Muscle layer of duodenum (tissue), 2 donors: ENCODE results near the gene PLPPR3.
"Not testable (repeated sequence)": the region's sequence is repeated elsewhere in the genome, so short reads cannot be mapped to it uniquely, and the experiment has no call there.

Experiments used
- H3K27ac ChIP-seq: one replicate; pipeline ENCODE4 v1.7.0; 2013; ENCODE audit warnings: mild to moderate bottlenecking, low read length
- H3K27me3 ChIP-seq: one replicate; pipeline ENCODE4 v1.7.0; 2013; ENCODE audit warnings: low read depth, mild to moderate bottlenecking, control low read depth, low read length
- H3K36me3 ChIP-seq, 2 donors: one replicate each; pipeline ENCODE4 v1.7.0; 2013; ENCODE audit warnings: low read length in 2 of 2, control low read depth in 1 of 2, mild to moderate bottlenecking in 1 of 2; ENCODE audit not compliant: insufficient read depth in 2 of 2, control insufficient read depth in 1 of 2
- H3K4me1 ChIP-seq, 2 donors: one replicate each; pipeline ENCODE4 v1.7.0; 2013; ENCODE audit warnings: low read length in 2 of 2, mild to moderate bottlenecking in 2 of 2, control low read depth in 1 of 2, moderate library complexity in 1 of 2; ENCODE audit not compliant: insufficient read depth in 2 of 2, control insufficient read depth in 1 of 2
- H3K4me3 ChIP-seq, 2 donors: one replicate each; pipeline ENCODE4 v1.7.0; 2013; ENCODE audit warnings: low read length in 2 of 2, low read depth in 1 of 2, mild to moderate bottlenecking in 1 of 2
- H3K9me3 ChIP-seq, 2 donors: one replicate each; pipeline ENCODE4 v1.7.0; 2013; ENCODE audit warnings: low read length in 2 of 2, control low read depth in 1 of 2, mild to moderate bottlenecking in 1 of 2; ENCODE audit not compliant: control insufficient read depth in 1 of 2
- donor health status: healthy.

The PLPPR3 gene

DNA sequence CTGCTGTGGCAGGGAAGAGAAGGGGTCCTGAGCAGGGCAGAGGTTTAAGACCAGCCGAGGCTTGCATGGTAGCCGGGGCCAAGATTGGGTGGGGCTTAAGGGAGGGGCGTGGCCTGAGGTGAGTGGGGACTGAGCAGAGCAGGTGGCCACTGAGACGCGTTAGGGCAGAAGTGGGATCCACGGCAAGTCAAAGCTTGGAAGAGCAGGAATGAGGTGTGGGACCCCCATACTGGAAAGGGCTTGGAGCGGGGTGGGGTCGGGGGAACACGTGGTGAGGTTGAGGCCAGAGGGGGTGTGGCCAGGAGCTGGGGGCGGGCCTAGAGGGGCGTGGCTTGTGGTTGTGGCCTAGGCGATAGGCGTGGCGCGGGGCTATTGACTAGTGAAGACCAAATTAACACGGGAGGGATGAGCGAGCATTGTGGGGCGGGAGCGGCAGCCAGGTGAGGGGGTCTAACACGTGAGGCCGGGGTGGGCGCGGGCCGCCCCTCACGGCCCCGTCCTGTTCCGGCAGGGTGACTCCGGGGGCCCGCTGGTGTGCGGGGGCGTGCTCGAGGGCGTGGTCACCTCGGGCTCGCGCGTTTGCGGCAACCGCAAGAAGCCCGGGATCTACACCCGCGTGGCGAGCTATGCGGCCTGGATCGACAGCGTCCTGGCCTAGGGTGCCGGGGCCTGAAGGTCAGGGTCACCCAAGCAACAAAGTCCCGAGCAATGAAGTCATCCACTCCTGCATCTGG is 41.0 kb upstream of the PLPPR3 start:
- H3K4me1 ChIP-seq: peaks cover 0 to 15% of the 10 kb centered on the region in 2 donors
- H3K9me3 ChIP-seq: no peaks in the 10 kb centered on the region
- no peak overlapping the region for H3K4me3 ChIP-seq
- H3K27ac ChIP-seq: no peak overlapping the region
- H3K36me3 ChIP-seq: peaks cover 1 to 3% of the 10 kb centered on the region in 2 donors
- H3K27me3 ChIP-seq: no peaks in the 10 kb centered on the region

DNA sequence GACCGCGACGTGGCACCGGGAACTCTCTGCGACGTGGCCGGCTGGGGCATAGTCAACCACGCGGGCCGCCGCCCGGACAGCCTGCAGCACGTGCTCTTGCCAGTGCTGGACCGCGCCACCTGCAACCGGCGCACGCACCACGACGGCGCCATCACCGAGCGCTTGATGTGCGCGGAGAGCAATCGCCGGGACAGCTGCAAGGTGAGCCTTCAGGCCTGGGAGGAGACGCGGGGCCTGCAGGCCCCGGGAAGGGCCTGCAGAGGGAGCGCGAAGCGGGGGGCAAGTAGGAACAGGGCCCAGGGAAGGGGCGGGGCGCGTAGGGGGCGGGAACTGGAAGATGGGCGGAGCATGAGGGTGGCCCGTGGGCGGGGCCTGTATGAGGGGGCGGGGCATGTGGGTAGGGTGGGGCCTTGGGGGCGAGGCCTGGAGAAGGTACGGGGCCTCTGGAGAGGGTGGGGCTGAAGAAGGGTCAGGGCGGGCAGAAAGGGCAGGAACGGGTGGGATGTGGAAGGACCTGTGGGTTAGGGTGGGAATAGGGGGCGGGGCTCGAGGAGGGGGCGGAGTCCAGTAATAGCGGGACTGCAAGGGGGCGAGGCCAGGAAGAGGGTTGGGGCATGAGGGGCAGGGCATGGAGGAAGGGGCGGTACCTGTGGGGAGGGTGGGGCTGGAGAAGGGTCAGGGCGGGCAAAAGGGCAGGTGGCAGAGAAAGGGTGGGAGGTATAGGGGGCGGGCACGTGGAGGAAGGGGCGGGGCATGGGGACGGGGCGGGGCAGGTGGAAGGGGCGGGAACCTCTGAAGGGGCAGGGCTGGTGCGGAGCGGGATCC is 40.2 kb upstream of the PLPPR3 start:
- Histone ChIP-seq H3K27me3 (no peaks in the 10 kb centered on the region), H3K4me3 (peak overlapping the region in 1 of 2 donors; percentile 41), H3K27ac (no peak overlapping the region)

DNA sequence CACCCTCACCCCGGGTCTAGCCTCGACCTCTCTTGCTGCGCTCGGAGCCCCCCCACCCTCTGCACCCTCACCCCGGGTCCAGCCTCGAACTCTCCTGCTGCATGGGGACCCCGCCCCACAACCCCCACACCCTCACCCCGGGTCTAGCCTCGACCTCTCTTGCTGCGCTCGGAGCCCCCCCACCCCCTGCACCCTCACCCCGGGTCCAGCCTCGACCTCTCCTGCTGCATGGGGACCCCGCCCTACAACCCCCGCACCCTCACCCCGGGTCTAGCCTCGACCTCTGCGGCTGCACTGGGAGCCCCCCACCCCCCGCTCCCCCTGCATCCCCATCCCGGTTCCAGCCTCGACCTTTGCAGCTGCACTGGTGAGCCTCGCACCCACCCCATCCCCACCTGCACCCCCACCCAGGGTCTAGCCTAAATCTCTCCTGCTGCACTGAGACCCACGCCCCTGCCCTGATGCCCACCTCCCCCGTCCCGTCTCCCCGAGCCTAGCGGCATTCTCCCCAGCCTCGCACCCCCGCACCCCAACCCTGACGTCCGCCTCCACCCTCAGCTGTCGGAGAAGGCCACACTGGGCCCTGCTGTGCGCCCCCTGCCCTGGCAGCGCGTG is 39.5 kb upstream of the PLPPR3 start:
- Histone ChIP-seq H3K9me3 (no peaks in the 10 kb centered on the region), H3K27ac (no peak overlapping the region), H3K4me1 (peaks cover 0 to 15% of the 10 kb centered on the region in 2 donors), H3K27me3 (no peaks in the 10 kb centered on the region), H3K36me3 (no peaks in the 10 kb centered on the region), H3K4me3 (peak overlapping the region in 1 of 2 donors; percentile 58)

More for the DNA sequence above, 40.2 kb upstream of the PLPPR3 start:
- Histone ChIP-seq H3K36me3 (no peaks in the 10 kb centered on the region), H3K4me1 (peaks cover 0 to 15% of the 10 kb centered on the region in 2 donors), H3K9me3 (no peaks in the 10 kb centered on the region)

DNA sequence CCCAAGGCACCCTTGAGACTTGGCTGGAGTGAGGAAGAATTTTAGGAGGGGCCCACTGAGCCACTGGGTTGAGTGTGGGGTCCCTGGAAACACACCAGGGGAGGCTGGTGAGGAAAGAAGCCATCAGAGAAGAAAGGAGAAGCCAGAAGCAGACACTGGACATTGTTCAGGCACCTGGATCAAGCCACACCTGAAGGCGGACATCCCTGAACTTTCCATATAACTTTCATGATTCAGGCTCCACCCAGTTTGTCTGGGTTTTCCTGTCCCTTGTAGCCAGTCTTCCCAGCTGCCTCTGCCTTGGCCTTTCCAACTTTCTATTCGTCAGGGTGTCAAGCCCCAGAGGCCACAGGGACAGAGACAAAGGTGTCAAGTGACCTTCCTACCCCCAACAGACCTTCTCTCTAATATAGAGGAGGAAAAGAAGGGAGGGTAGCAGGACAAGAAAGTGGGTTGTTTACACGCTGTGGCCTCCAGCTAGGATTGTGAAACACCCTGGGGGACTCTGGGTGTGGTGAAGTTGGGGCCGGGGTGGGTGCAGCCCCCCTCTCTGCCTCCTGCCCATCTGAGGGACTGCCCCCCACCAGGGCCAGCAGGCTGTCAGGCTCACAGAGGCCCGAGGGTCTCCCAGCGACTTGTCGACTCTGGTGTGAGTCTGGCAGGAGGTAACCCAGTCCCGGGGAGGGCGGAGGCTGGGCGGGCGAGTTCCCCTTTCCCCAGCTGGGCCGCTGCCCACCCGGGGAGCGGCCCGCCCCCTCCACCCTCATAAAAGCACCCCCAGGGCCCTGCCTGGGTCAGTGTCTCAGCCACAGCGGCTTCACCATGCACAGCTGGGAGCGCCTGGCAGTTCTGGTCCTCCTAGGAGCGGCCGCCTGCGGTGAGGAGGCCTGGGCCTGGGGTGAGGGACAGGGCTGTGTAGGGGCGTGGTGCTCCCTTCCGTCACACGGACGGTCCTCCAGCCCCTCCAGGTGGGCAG is 37.4 kb upstream of the PLPPR3 start, which contains the start of gene CFD:
CFD (plus strand) TSS at position 797 of the 976 bp plus-strand sequence; CDS start at position 823, 26 bp downstream.
- H3K4me1 ChIP-seq: peaks cover 0 to 15% of the 10 kb centered on the region in 2 donors
- H3K9me3 ChIP-seq: no peaks in the 10 kb centered on the region
- H3K4me3 ChIP-seq: peak within 1 kb of the TSS; percentile 28 to 58
- H3K27ac ChIP-seq: no peak within 1 kb of the TSS
- H3K36me3 ChIP-seq: no peaks in the 10 kb centered on the region
- no peaks in the 10 kb centered on the region for H3K27me3 ChIP-seq

DNA sequence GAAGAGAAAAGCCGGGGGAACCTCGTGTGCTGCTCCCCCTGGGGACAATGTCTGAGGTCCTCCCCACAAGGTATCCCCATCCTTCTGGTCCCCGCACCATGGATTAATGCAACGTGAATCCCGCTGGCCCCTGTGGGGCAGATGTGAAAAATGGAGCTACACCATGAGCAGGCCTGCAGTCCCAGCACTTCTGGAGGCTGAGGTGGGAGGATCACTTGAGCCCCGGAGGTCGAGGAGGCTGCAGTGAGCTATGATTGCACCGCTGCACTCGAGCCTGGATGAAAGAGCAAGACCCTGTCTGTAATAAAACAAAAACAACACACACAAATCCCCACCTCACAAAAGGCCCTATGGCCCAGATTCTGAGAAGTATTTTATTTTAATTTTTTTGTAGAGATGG is 36.5 kb upstream of the PLPPR3 start:
- H3K36me3 ChIP-seq: no peaks in the 10 kb centered on the region
- H3K4me1 ChIP-seq: peaks cover 0 to 15% of the 10 kb centered on the region in 2 donors
- H3K4me3 ChIP-seq: no peak overlapping the region
- no peak overlapping the region for H3K27ac ChIP-seq
- no peaks in the 10 kb centered on the region for H3K9me3 ChIP-seq
- no peaks in the 10 kb centered on the region for H3K27me3 ChIP-seq

DNA sequence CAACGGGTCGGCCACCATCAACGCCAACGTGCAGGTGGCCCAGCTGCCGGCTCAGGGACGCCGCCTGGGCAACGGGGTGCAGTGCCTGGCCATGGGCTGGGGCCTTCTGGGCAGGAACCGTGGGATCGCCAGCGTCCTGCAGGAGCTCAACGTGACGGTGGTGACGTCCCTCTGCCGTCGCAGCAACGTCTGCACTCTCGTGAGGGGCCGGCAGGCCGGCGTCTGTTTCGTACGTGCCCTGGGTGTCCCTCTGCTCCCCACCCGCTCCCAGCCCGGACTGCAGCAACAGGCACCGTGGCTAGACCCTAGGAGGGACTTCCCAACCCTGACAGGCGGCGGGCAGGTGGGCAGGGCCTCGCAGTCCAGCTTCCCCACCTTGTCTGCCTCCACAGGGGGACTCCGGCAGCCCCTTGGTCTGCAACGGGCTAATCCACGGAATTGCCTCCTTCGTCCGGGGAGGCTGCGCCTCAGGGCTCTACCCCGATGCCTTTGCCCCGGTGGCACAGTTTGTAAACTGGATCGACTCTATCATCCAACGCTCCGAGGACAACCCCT is 33.9 kb upstream of the PLPPR3 start:
- Histone ChIP-seq H3K4me1 (peaks cover 0 to 14% of the 10 kb centered on the region in 2 donors), H3K9me3 (no peaks in the 10 kb centered on the region), H3K4me3 (no peak overlapping the region), H3K36me3 (no peaks in the 10 kb centered on the region), H3K27ac (no peak overlapping the region), H3K27me3 (no peaks in the 10 kb centered on the region)

DNA sequence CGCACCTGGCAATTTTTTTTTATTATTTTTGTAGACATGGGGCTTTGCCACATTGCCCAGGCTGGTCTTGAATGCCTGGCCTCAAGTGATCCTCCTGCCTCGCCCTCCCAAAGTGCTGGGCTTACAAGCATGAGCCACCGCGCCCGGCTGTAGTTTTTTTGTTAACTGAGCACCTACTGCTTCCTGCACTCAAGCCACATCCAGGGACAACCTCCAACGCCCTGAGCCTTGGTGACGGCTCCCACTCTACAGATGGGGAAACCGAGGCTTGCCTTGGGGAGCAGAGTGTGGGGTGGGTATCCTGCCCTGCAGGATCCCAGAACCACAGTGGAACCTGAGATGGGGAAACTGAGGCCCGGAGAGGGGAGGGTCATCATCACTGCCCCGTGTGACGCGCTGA is 33.4 kb upstream of the PLPPR3 start:
- Histone ChIP-seq H3K4me1 (peaks cover 0 to 16% of the 10 kb centered on the region in 2 donors), H3K4me3 (no peak overlapping the region), H3K27me3 (no peaks in the 10 kb centered on the region), H3K36me3 (no peaks in the 10 kb centered on the region), H3K9me3 (no peaks in the 10 kb centered on the region), H3K27ac (no peak overlapping the region)

DNA sequence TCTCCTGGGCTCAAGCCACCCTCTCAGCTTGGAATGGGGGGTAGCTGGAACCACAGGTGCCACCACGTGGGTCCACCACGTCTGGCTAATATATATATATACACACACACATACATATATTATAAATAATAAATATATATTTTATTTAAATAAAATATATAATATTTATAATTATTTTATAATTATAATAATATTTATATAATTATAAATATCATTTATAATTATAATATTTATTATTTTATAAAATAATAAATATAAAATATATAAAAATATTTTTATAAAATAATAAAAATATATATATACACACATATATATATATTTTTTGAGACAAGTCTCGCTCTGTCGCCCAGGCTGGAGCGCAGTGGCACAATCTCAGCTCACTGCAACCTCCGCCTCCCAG is 32.8 kb upstream of the PLPPR3 start:
- no peaks in the 10 kb centered on the region for H3K36me3 ChIP-seq
- peaks cover 0 to 14% of the 10 kb centered on the region in 2 donors for H3K4me1 ChIP-seq
- H3K27me3 ChIP-seq: no peaks in the 10 kb centered on the region
- no peaks in the 10 kb centered on the region for H3K9me3 ChIP-seq
- no peak overlapping the region for H3K27ac ChIP-seq
- no peak overlapping the region for H3K4me3 ChIP-seq

DNA sequence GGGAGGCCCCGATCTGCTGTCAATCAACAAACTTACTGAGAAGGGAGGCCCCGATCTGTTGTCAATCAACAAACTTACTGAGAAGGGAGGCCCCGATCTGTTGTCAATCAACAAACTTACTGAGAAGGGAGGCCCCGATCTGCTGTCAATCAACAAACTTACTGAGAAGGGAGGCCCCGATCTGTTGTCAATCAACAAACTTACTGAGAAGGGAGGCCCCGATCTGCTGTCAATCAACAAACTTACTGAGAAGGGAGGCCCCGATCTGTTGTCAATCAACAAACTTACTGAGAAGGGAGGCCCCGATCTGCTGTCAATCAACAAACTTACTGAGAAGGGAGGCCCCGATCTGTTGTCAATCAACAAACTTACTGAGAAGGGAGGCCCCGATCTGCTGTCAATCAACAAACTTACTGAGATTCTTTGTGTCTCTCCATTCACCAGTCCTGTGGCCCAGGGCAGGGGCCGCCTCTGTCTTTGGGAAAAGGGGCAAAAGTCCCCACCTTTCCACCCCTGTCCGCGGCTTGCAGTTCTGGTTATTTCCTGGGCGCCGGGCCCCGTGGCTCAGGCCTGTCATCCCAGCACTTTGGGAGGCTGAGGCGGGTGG is 32.0 kb upstream of the PLPPR3 start:
- not testable (repeated sequence) for H3K4me3 ChIP-seq, H3K27ac ChIP-seq, H3K9me3 ChIP-seq, H3K36me3 ChIP-seq, H3K27me3 ChIP-seq
- peaks cover 0 to 12% of the 10 kb centered on the region in 2 donors for H3K4me1 ChIP-seq

DNA sequence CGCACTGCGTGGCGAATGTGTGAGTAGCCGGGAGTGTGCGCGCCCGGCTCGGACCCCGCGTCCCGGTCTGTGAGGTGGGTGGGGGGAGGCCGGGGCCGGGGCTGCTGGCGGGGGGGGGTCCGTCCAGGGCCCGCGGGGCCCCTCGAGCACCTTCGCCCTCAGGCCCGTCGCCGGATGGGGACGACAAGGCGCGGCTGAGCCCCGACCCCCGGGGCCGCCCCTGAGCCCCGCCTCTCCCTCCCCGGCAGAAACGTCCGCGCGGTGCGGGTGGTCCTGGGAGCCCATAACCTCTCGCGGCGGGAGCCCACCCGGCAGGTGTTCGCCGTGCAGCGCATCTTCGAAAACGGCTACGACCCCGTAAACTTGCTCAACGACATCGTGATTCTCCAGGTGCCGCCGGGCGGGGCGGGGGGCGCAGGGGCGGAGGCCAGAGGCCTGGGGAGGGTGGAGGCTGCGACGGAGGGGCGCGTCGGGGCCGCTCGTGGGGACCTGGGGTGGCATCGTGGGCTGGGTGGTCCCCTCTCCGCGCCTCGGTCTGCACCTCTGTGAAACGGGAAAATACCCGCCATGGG is 31.3 kb upstream of the PLPPR3 start:
- H3K4me3 ChIP-seq: no peak overlapping the region
- no peaks in the 10 kb centered on the region for H3K9me3 ChIP-seq
- no peak overlapping the region for H3K27ac ChIP-seq
- no peaks in the 10 kb centered on the region for H3K27me3 ChIP-seq
- no peaks in the 10 kb centered on the region for H3K36me3 ChIP-seq
- H3K4me1 ChIP-seq: peaks cover 0 to 12% of the 10 kb centered on the region in 2 donors
